Ishikawa (cell line): Measurements from ENCODE around the gene GSS.

ENCODE experiments used
- CEBPB ChIP-seq: IDR thresholded peaks from 2 replicates; pipeline ENCODE4 v1.6.1; 2012
- CREB1 ChIP-seq: IDR thresholded peaks from 2 replicates; pipeline ENCODE4 v1.6.1; 2012; ENCODE audit warnings: low read depth
- EGR1 ChIP-seq: IDR thresholded peaks from 2 replicates; pipeline ENCODE4 v1.6.1; 2012
- EP300 ChIP-seq: IDR thresholded peaks from 2 replicates; pipeline ENCODE4 v1.6.1; 2012; ENCODE audit warnings: borderline replicate concordance
- FOXM1 ChIP-seq: IDR thresholded peaks from 2 replicates; pipeline ENCODE4 v1.6.1; 2012; ENCODE audit warnings: low read depth, borderline replicate concordance
- NFIC ChIP-seq: IDR thresholded peaks from 2 replicates; pipeline ENCODE4 v1.6.1; 2012
- RAD21 ChIP-seq: IDR thresholded peaks from 2 replicates; pipeline ENCODE4 v1.6.1; 2012; ENCODE audit warnings: low read depth
- TAF1 ChIP-seq: IDR thresholded peaks from 2 replicates; pipeline ENCODE4 v1.6.1; 2012; ENCODE audit warnings: low read depth, mild to moderate bottlenecking
- TCF12 ChIP-seq: IDR thresholded peaks from 2 replicates; pipeline ENCODE4 v1.6.1; 2012; ENCODE audit warnings: low read depth
- TEAD4 ChIP-seq: IDR thresholded peaks from 2 replicates; pipeline ENCODE4 v1.6.1; 2012
- YY1 ChIP-seq: IDR thresholded peaks from 2 replicates; pipeline ENCODE4 v1.6.1; 2012; ENCODE audit warnings: low read depth
- ZBTB7A ChIP-seq: IDR thresholded peaks from 2 replicates; pipeline ENCODE4 v1.6.1; 2012; ENCODE audit warnings: low read depth
- TF ChIP-seq, protein P1 (sequence below): IDR thresholded peaks from 2 replicates; pipeline ENCODE4 v1.6.1; 2012
- TF ChIP-seq, protein P2 (sequence below): IDR thresholded peaks from 2 replicates; pipeline ENCODE4 v1.6.1; 2012; ENCODE audit warnings: low read depth, mild to moderate bottlenecking
- TF ChIP-seq, protein P3 (sequence below): IDR thresholded peaks from 2 replicates; pipeline ENCODE4 v1.6.1; 2012

GSS gene

DNA sequence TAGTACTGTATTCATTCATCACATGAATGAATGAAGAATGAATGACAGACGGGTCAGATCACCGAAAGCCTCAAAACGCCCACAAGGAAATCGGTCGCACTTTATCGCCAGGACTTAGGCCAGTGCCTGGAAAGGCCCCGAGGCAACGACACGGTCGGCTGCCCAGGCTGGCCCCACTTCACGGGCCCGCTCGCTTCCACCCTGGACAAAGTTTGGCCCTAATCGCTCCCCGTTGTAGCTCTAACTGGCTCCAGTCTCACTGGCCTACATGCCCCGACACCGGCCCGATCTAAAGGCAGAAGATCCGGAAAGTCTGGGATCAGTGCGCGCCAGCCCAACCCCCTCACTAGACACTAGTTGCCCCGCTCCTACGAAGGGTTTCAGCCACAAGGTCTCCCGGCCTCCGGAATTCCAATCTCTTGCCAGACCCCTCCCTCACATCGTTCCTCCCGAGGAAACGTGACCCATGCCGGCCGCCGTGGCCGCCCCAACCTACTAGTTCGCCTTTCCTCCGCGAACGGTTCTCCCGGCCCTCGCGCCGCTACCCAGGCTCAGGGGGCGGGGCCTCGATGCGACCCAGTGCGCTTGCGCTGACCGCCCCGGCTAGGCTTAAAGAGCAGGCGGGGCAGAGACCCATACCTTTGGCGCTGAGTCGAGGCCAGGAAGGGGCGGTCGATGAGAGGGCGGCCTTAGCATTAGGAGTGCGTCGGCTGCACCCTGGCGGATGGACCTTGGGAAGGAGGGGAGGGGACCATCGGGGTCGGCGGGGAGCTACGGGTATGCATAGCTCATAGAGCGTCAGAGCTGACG is at the start of gene GSS, which contains the start of gene MYH7B:
TSS of gene GSS (minus strand) at position 576 of the 810 bp plus-strand sequence. CDS start 3,954 bp downstream, outside the sequence.
TSS of gene MYH7B (plus strand) at position 638 of the 810 bp plus-strand sequence. CDS start 22,138 bp downstream, outside the sequence.
- TF ChIP-seq, protein P1, sequence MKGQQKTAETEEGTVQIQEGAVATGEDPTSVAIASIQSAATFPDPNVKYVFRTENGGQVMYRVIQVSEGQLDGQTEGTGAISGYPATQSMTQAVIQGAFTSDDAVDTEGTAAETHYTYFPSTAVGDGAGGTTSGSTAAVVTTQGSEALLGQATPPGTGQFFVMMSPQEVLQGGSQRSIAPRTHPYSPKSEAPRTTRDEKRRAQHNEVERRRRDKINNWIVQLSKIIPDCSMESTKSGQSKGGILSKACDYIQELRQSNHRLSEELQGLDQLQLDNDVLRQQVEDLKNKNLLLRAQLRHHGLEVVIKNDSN: peak; percentile 4; the same call in 1 of the 2 replicates
- TF ChIP-seq YY1 (peak; percentile 43; the same call in 1 of the 2 replicates), TAF1 (peak; percentile 97), EP300 (no peak), EGR1 (no peak), CEBPB (no peak), TCF12 (peak; percentile 66), RAD21 (peak; percentile 70), ZBTB7A (no peak; the same call in 1 of the 2 replicates), CREB1 (peak; percentile 16; the same call in 1 of the 2 replicates), TEAD4 (peak; percentile 59), FOXM1 (no peak), NFIC (no peak)
- TF ChIP-seq, protein P2, sequence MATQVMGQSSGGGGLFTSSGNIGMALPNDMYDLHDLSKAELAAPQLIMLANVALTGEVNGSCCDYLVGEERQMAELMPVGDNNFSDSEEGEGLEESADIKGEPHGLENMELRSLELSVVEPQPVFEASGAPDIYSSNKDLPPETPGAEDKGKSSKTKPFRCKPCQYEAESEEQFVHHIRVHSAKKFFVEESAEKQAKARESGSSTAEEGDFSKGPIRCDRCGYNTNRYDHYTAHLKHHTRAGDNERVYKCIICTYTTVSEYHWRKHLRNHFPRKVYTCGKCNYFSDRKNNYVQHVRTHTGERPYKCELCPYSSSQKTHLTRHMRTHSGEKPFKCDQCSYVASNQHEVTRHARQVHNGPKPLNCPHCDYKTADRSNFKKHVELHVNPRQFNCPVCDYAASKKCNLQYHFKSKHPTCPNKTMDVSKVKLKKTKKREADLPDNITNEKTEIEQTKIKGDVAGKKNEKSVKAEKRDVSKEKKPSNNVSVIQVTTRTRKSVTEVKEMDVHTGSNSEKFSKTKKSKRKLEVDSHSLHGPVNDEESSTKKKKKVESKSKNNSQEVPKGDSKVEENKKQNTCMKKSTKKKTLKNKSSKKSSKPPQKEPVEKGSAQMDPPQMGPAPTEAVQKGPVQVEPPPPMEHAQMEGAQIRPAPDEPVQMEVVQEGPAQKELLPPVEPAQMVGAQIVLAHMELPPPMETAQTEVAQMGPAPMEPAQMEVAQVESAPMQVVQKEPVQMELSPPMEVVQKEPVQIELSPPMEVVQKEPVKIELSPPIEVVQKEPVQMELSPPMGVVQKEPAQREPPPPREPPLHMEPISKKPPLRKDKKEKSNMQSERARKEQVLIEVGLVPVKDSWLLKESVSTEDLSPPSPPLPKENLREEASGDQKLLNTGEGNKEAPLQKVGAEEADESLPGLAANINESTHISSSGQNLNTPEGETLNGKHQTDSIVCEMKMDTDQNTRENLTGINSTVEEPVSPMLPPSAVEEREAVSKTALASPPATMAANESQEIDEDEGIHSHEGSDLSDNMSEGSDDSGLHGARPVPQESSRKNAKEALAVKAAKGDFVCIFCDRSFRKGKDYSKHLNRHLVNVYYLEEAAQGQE: no peak
- TF ChIP-seq, protein P3, sequence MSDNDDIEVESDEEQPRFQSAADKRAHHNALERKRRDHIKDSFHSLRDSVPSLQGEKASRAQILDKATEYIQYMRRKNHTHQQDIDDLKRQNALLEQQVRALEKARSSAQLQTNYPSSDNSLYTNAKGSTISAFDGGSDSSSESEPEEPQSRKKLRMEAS: peak; percentile 32

DNA sequence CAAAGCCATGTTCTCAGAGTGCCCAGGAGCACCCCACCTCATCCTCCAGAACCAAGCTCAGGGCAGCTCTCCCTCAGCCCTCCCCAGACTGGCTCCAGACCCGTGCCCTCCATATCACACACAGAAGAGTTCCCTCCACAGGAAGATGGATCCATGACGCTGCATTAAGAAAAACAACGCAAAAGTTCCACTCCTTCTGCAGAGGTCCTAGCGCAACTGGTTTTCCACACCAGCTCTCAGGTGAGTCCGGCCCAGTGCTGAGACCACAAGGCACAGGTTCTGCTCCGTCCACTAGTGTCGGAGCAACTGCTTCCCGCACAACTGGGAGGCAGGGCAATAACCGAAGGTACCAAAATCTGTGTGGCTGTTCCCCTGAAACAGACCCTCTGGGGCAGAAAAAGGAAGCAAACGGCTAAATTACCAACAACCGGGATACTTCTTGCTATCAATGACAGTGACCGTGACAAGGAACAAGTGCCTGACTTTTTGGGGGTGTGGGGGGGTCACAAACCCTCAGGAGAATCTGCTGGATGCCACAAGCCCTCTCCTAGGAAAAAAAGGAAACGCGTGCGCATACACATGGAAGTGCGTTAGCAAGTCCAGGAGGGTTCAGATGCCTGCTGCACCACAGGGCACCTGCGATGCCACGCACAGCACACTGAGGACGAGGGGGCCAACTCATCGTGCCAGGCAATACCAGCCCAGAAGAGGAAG is 49.3 kb upstream of the GSS start:
- TF ChIP-seq NFIC (no peak), YY1 (no peak), CREB1 (no peak), EGR1 (no peak), RAD21 (no peak), TCF12 (no peak), TAF1 (no peak), EP300 (no peak), CEBPB (no peak), TEAD4 (no peak), ZBTB7A (no peak)
- TF ChIP-seq, protein P3: no peak
- TF ChIP-seq, protein P1: no peak
- TF ChIP-seq, protein P2: no peak

DNA sequence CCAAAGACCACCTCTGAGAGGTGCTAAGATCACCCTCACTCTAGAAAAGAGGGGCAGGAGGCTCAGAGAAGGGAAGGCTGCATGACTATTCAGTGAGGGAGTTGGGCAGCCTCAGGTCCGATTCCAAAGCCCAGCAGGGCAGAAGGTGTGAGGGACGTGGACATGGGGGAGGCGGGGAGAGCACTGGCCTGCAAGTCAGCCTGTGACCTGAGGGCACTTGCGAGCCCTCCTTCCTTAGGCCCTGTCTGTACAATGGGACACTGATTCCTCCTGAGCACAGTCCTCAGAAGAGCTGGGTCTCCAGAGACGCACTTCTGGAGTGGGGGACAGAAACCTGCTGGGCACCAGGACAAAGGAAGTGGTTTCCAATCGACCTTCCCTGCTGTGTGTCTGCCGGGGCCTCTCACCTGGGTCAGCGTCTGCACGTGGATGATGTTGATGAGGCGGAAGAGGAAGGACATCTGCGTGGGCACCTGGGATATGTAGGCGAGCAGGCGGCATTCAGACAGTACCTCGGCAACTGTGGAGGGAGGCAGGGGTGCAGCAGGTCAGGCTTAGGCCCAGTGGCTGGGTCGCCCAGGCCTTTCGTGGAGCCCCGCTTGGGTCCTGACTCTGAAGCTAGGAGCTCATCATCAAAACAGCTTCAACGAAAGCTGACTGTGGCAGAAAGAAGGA is 48.6 kb upstream of the GSS start:
- TF ChIP-seq NFIC: no peak

DNA sequence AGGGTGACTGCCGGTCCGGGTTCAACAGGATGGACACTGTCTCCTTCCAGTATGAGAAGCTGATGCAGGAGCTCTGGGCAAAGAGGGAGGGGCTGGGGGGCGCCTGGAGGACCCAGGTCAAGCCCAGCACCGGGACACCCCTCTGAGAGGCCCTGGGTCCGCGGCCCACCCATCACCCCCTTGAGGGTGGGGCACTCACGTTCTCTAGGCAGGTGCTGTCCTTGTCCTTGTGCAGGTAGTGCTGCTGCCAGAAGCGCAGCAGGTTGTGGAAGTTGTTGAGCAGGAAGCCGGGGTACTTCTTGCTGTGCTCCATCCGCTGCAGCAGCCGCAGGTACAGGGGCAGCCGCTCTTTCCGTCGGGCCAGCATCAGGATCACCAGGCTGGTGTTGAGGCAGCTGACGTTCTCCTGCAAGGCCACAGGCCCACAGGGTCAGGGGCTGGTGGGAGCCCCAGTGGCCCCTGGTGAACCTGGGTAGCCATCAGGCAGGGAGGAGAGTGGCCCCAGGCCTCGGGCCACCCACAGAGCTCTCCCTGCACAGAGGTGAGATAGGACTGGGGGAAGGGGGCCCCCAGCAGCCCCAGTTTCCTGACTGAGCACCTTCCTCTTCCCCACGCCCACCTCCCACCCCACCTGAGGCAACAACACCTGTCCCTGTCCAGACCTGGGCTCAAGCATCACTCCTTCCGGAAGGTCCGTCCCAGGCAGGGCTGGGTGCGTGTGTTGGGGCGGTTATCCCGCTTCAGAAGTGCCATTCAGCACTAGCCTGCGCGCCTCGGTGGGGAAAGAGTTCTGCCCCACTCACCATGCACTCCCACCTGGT is 47.8 kb upstream of the GSS start:
- no peak for TF ChIP-seq TEAD4
- TF ChIP-seq YY1: no peak
- no peak for TF ChIP-seq TAF1
- no peak for TF ChIP-seq FOXM1
- TF ChIP-seq ZBTB7A: no peak
- TF ChIP-seq RAD21: no peak
- TF ChIP-seq EP300: no peak
- no peak for TF ChIP-seq EGR1
- TF ChIP-seq, protein P3: no peak
- no peak for TF ChIP-seq CREB1
- no peak for TF ChIP-seq CEBPB
- TF ChIP-seq, protein P1: no peak
- no peak for TF ChIP-seq TCF12
- TF ChIP-seq, protein P2: no peak
- no peak for TF ChIP-seq NFIC
